Measurements from ENCODE around the gene JPH2. TPM values are rescaled to one million over a fixed set of nuclear protein-coding genes. Genes with fewer than 3 reads are reported as not detected.

JPH2 gene
- total and polyA plus RNA-seq, 3 experiments from 2014 or later: not detected

- Histone ChIP-seq H3K27me3 (ENCODE audit: insufficient read depth, low read length, poor library complexity, severe bottlenecking) (no peaks in the 10 kb centered on the region), H3K4me1 (ENCODE audit: insufficient read depth, low read length) (no peaks in the 10 kb centered on the region), H3K36me3 (ENCODE audit: insufficient read depth, low read length) (no peaks in the 10 kb centered on the region), H3K9me3 (ENCODE audit: low read length) (no peaks in the 10 kb centered on the region), H3K4me3 (ENCODE audit: low read length) (no peak overlapping the region), H3K27ac (ENCODE audit: low read depth, low read length) (no peak overlapping the region)
- ChIA-PET CTCF (no interaction called here), POLR2A (no interaction called here)
- Mint-ChIP-seq H3K4me3 (no peak overlapping the region), H3K4me1 (no peaks in the 10 kb centered on the region), H3K9me3 (no peaks in the 10 kb centered on the region), H3K27me3 (peaks cover 25 to 33% of the 10 kb centered on the region in 2 donors), H3K36me3 (no peaks in the 10 kb centered on the region), H3K27ac (no peak overlapping the region)
- DNase-seq: no peak
Observed at GRCh38 chr20:44143936-44144335, 43.1 kb downstream of the JPH2 start.

GRCh38 chr20:44142413-44142812, 44.6 kb downstream of the JPH2 start:
- no peaks in the 10 kb centered on the region for H3K9me3 Mint-ChIP-seq
- Histone ChIP-seq H3K4me3 (ENCODE audit: low read length) (no peak overlapping the region), H3K27me3 (ENCODE audit: insufficient read depth, low read length, poor library complexity, severe bottlenecking) (no peaks in the 10 kb centered on the region), H3K27ac (ENCODE audit: low read depth, low read length) (no peak overlapping the region), H3K9me3 (ENCODE audit: low read length) (no peaks in the 10 kb centered on the region), H3K4me1 (ENCODE audit: insufficient read depth, low read length) (no peaks in the 10 kb centered on the region), H3K36me3 (ENCODE audit: insufficient read depth, low read length) (no peaks in the 10 kb centered on the region)
- H3K27ac Mint-ChIP-seq: no peak overlapping the region
- CTCF ChIA-PET: no interaction called here
- DNase-seq: no peak
- H3K36me3 Mint-ChIP-seq: no peaks in the 10 kb centered on the region
- peaks cover 22 to 35% of the 10 kb centered on the region in 2 donors for H3K27me3 Mint-ChIP-seq
- H3K4me1 Mint-ChIP-seq: no peaks in the 10 kb centered on the region
- H3K4me3 Mint-ChIP-seq: no peak overlapping the region
- POLR2A ChIA-PET: no interaction called here

- Histone ChIP-seq H3K36me3 (ENCODE audit: insufficient read depth, low read length) (no peaks in the 10 kb centered on the region), H3K27me3 (ENCODE audit: insufficient read depth, low read length, poor library complexity, severe bottlenecking) (no peaks in the 10 kb centered on the region), H3K4me3 (ENCODE audit: low read length) (no peak overlapping the region), H3K9me3 (ENCODE audit: low read length) (no peaks in the 10 kb centered on the region), H3K27ac (ENCODE audit: low read depth, low read length) (no peak overlapping the region), H3K4me1 (ENCODE audit: insufficient read depth, low read length) (no peaks in the 10 kb centered on the region)
- H3K36me3 Mint-ChIP-seq: no peaks in the 10 kb centered on the region
- POLR2A ChIA-PET: no interaction called here
- H3K4me1 Mint-ChIP-seq: no peaks in the 10 kb centered on the region
- CTCF ChIA-PET: no interaction called here
- H3K27me3 Mint-ChIP-seq: peaks cover 22 to 35% of the 10 kb centered on the region in 2 donors
- H3K4me3 Mint-ChIP-seq: no peak overlapping the region
- no peak for DNase-seq
- no peaks in the 10 kb centered on the region for H3K9me3 Mint-ChIP-seq
- H3K27ac Mint-ChIP-seq: no peak overlapping the region
Observed at GRCh38 chr20:44141873-44142272, 45.1 kb downstream of the JPH2 start.

- peaks cover 23 to 33% of the 10 kb centered on the region in 2 donors for H3K27me3 Mint-ChIP-seq
- H3K4me3 Mint-ChIP-seq: no peak overlapping the region
- H3K4me1 Mint-ChIP-seq: no peaks in the 10 kb centered on the region
- no peaks in the 10 kb centered on the region for H3K36me3 Mint-ChIP-seq
- no peak overlapping the region for H3K27ac ChIP-seq (ENCODE audit: low read depth, low read length)
- no peak for DNase-seq
- no peak overlapping the region for H3K27ac Mint-ChIP-seq
- H3K36me3 ChIP-seq (ENCODE audit: insufficient read depth, low read length): no peaks in the 10 kb centered on the region
- H3K27me3 ChIP-seq (ENCODE audit: insufficient read depth, low read length, poor library complexity, severe bottlenecking): no peaks in the 10 kb centered on the region
- H3K9me3 Mint-ChIP-seq: no peaks in the 10 kb centered on the region
- H3K4me3 ChIP-seq (ENCODE audit: low read length): no peak overlapping the region
- H3K4me1 ChIP-seq (ENCODE audit: insufficient read depth, low read length): no peaks in the 10 kb centered on the region
- CTCF ChIA-PET: interaction anchor here (1.4 kb wide), 1 partner anchor 9 kb away, joined by 4 read pairs; no protein-coding TSS in a partner anchor
- POLR2A ChIA-PET: interaction anchor here (0.6 kb wide), 1 partner anchor 71 kb away, joined by 3 read pairs; no protein-coding TSS in a partner anchor
- H3K9me3 ChIP-seq (ENCODE audit: low read length): no peaks in the 10 kb centered on the region
Observed at GRCh38 chr20:44138867-44139266, 48.1 kb downstream of the JPH2 start.

GRCh38 chr20:44137266-44137801, 49.7 kb downstream of the JPH2 start:
- no peak overlapping the region for H3K27ac Mint-ChIP-seq

GRCh38 chr20:44136579-44137265, 50.3 kb downstream of the JPH2 start:
- Histone ChIP-seq H3K36me3 (ENCODE audit: insufficient read depth, low read length) (no peaks in the 10 kb centered on the region), H3K4me3 (ENCODE audit: low read length) (no peak overlapping the region), H3K9me3 (ENCODE audit: low read length) (no peaks in the 10 kb centered on the region), H3K27ac (ENCODE audit: low read depth, low read length) (no peak overlapping the region), H3K4me1 (ENCODE audit: insufficient read depth, low read length) (no peaks in the 10 kb centered on the region), H3K27me3 (ENCODE audit: insufficient read depth, low read length, poor library complexity, severe bottlenecking) (no peaks in the 10 kb centered on the region)
- Mint-ChIP-seq H3K27ac (no peak overlapping the region), H3K4me3 (no peak overlapping the region), H3K9me3 (no peaks in the 10 kb centered on the region), H3K27me3 (peaks cover 16 to 19% of the 10 kb centered on the region in 2 donors), H3K36me3 (no peaks in the 10 kb centered on the region), H3K4me1 (no peaks in the 10 kb centered on the region)
- ChIA-PET POLR2A (no interaction called here), CTCF (no interaction called here)
- DNase-seq: no peak

More at GRCh38 chr20:44137266-44137801, 49.7 kb downstream of the JPH2 start:
- H3K9me3 ChIP-seq (ENCODE audit: low read length): no peaks in the 10 kb centered on the region
- H3K9me3 Mint-ChIP-seq: no peaks in the 10 kb centered on the region
- H3K36me3 ChIP-seq (ENCODE audit: insufficient read depth, low read length): no peaks in the 10 kb centered on the region
- H3K27ac ChIP-seq (ENCODE audit: low read depth, low read length): no peak overlapping the region
- POLR2A ChIA-PET: no interaction called here
- DNase-seq: no peak
- no peak overlapping the region for H3K4me3 ChIP-seq (ENCODE audit: low read length)
- no peaks in the 10 kb centered on the region for H3K4me1 ChIP-seq (ENCODE audit: insufficient read depth, low read length)
- peaks cover 16 to 20% of the 10 kb centered on the region in 2 donors for H3K27me3 Mint-ChIP-seq
- no peaks in the 10 kb centered on the region for H3K4me1 Mint-ChIP-seq
- CTCF ChIA-PET: no interaction called here
- H3K27me3 ChIP-seq (ENCODE audit: insufficient read depth, low read length, poor library complexity, severe bottlenecking): no peaks in the 10 kb centered on the region
- H3K36me3 Mint-ChIP-seq: no peaks in the 10 kb centered on the region
- H3K4me3 Mint-ChIP-seq: no peak overlapping the region

DNA sequence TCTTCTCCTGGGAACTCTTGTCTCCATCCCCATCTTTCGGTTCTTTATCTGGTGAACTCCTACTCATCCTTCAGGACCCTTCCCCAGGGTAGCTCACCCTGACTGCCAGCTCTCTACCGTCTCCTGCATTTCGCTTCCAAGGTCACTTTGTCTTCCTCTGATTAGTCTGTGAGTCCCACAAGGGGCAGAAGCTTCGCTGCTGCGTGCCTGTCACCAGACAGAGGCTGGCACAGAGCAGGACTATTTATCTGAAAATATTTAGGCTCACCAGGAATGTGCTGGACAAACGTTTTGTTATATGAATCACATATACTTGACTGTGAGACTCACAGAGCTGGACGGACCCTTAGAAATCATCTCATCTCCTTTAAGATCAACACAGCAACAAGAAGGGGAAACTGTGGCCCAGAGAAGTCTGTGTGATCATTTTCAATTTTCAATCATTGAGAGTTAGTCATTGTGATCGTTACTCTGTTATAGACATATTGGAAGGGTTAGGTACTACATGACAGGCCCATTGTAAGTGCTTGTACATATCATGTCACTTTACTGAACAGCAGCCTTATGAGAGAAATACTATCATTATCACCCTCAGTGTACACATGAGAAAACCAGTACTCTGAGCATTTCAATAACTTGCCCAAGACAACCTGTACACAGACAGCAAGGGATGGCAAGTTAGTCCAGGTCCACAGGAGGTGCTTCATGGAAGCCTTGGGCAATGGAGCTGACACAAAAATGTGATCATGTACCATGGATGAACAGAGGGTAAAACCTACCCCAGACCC, 51.4 kb downstream of the JPH2 start:
- Mint-ChIP-seq H3K4me3 (no peak overlapping the region), H3K36me3 (no peaks in the 10 kb centered on the region), H3K27me3 (peaks cover 12% of the 10 kb centered on the region in 2 donors), H3K9me3 (no peaks in the 10 kb centered on the region), H3K27ac (no peak overlapping the region), H3K4me1 (no peaks in the 10 kb centered on the region)
- Histone ChIP-seq H3K9me3 (ENCODE audit: low read length) (no peaks in the 10 kb centered on the region), H3K4me3 (ENCODE audit: low read length) (no peak overlapping the region), H3K27ac (ENCODE audit: low read depth, low read length) (no peak overlapping the region), H3K27me3 (ENCODE audit: insufficient read depth, low read length, poor library complexity, severe bottlenecking) (no peaks in the 10 kb centered on the region), H3K4me1 (ENCODE audit: insufficient read depth, low read length) (no peaks in the 10 kb centered on the region), H3K36me3 (ENCODE audit: insufficient read depth, low read length) (no peaks in the 10 kb centered on the region)
- ChIA-PET POLR2A (no interaction called here), CTCF (interaction anchor here (1.0 kb wide), 1 partner anchor 42 kb away, joined by 3 read pairs; no protein-coding TSS in a partner anchor)
- no peak for DNase-seq

DNA sequence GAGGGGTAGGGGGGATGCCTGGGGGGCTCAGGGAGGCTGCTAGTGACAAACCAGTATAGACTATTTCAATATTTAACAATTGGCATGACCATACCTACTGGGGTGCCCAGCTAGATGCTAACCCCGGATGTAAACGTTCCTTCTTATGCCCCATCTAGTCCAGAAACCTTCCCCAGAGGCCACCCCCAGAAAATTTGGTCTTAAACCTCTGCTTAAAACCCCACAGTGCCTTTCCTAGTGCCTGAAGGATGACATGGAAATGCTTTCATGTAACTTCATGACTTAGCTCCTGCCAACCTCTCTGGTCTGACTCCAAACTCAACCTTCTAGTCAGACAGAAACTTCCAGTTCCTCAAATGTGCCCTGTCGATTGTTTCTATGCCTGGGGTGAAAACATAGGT, 52.0 kb downstream of the JPH2 start:
- Histone ChIP-seq H3K4me3 (ENCODE audit: low read length) (no peak overlapping the region), H3K36me3 (ENCODE audit: insufficient read depth, low read length) (no peaks in the 10 kb centered on the region), H3K9me3 (ENCODE audit: low read length) (no peaks in the 10 kb centered on the region), H3K27me3 (ENCODE audit: insufficient read depth, low read length, poor library complexity, severe bottlenecking) (no peaks in the 10 kb centered on the region), H3K27ac (ENCODE audit: low read depth, low read length) (no peak overlapping the region), H3K4me1 (ENCODE audit: insufficient read depth, low read length) (no peaks in the 10 kb centered on the region)
- ChIA-PET POLR2A (no interaction called here), CTCF (interaction anchor here (1.0 kb wide), 1 partner anchor 43 kb away, joined by 3 read pairs; no protein-coding TSS in a partner anchor)
- H3K27ac Mint-ChIP-seq: no peak overlapping the region
- no peak for DNase-seq
- H3K27me3 Mint-ChIP-seq: peaks cover 9 to 12% of the 10 kb centered on the region in 2 donors
- no peak overlapping the region for H3K4me3 Mint-ChIP-seq
- no peaks in the 10 kb centered on the region for H3K4me1 Mint-ChIP-seq
- no peaks in the 10 kb centered on the region for H3K9me3 Mint-ChIP-seq
- no peaks in the 10 kb centered on the region for H3K36me3 Mint-ChIP-seq

Measured in CD8-positive, alpha-beta memory T cell (primary cell).